DND-41 (cell line): ENCODE results near the gene PRKRIP1.

ENCODE experiments used
- EZH2 ChIP-seq: IDR thresholded peaks from 3 replicates; pipeline ENCODE4 v1.6.1; 2012; ENCODE audit warnings: borderline replicate concordance, low read depth, mild to moderate bottlenecking, moderate library complexity, low read length, inconsistent platforms; ENCODE audit not compliant: severe bottlenecking
- TF ChIP-seq, protein P1 (sequence below): IDR thresholded peaks from 2 replicates; pipeline ENCODE4 v1.5.1; 2012; ENCODE audit warnings: borderline replicate concordance, low read length, moderate library complexity, mild to moderate bottlenecking; ENCODE audit not compliant: poor library complexity, severe bottlenecking; ENCODE audit errors: extremely low read depth

DNA sequence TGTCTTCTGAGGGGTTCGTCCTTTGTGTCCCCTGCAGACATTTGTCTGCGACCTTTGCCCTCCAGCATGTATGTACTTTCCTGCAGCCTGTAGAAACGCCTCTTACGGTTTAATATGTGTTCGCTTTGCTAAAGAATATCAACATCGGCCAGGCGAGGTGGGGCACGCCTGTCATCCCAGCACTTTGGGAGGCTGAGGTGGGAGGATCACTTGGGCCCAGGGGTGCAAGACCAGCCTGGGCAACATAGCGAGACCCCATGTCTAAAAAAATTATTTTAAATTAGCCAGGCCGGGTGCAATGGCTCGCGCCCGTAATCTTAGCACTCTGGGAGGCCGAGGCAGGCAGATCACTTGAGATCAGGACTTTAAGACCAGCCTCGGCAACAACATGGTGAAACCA lies 53.0 kb downstream of the PRKRIP1 start:
- TF ChIP-seq, protein P1, sequence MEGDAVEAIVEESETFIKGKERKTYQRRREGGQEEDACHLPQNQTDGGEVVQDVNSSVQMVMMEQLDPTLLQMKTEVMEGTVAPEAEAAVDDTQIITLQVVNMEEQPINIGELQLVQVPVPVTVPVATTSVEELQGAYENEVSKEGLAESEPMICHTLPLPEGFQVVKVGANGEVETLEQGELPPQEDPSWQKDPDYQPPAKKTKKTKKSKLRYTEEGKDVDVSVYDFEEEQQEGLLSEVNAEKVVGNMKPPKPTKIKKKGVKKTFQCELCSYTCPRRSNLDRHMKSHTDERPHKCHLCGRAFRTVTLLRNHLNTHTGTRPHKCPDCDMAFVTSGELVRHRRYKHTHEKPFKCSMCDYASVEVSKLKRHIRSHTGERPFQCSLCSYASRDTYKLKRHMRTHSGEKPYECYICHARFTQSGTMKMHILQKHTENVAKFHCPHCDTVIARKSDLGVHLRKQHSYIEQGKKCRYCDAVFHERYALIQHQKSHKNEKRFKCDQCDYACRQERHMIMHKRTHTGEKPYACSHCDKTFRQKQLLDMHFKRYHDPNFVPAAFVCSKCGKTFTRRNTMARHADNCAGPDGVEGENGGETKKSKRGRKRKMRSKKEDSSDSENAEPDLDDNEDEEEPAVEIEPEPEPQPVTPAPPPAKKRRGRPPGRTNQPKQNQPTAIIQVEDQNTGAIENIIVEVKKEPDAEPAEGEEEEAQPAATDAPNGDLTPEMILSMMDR, result no peak
- no peak for TF ChIP-seq EZH2
